Psoas muscle (tissue), 8 donors: ENCODE data around the gene ATP6AP2. TPM values are rescaled to one million over a fixed set of nuclear protein-coding genes. Genes with fewer than 3 reads are reported as not detected.

Source experiments
- ATAC-seq, 4 donors: fragments of 200-7000 bp; cut with Tn5 transposase; one replicate each; pipeline ENCODE4 v1.9.1; 2020; ENCODE audit warnings: moderate library complexity in 3 of 4, mild to moderate bottlenecking in 2 of 4
- DNase-seq, 2 donors: peaks; one replicate each; pipeline ENCODE4 v3.0.0-alpha.2; 2020
- H3K27ac ChIP-seq: fragments of 200-600 bp; one replicate; pipeline ENCODE4 v1.8.0; 2022
- H3K27me3 ChIP-seq, 3 donors: fragments of 200-600 bp in 1 of 3; one replicate each; pipeline versions ENCODE4 v1.6.1 to v1.8.0; 2013 to 2022; ENCODE audit warnings: low read length in 2 of 3, mild to moderate bottlenecking in 2 of 3, moderate library complexity in 1 of 3; ENCODE audit not compliant: insufficient read depth in 3 of 3
- H3K36me3 ChIP-seq, 2 donors: fragments of 200-600 bp in 1 of 2; one replicate each; pipeline versions ENCODE4 v1.6.1 to v1.8.0; 2013 to 2022; ENCODE audit warnings: low read depth in 1 of 2, mild to moderate bottlenecking in 1 of 2, moderate library complexity in 1 of 2; ENCODE audit not compliant: insufficient read depth in 1 of 2
- H3K4me1 ChIP-seq: fragments of 200-600 bp; one replicate; pipeline ENCODE4 v1.8.0; 2022
- H3K4me3 ChIP-seq: fragments of 200-600 bp; one replicate; pipeline ENCODE4 v1.8.0; 2022; ENCODE audit warnings: mild to moderate bottlenecking
- H3K9me3 ChIP-seq: fragments of 200-600 bp; one replicate; pipeline ENCODE4 v1.8.0; 2022
- WGBS, 3 donors: extraction: QIAGEN DNeasy Blood & Tissue Kit; methylation state at CpG; one replicate each; pipeline versions ENCODE4 v1.1.6 to v1.1.7; 2013; 5-methylcytosine and 5-hydroxymethylcytosine counted together
- intact Hi-C, 2 donors: fragments of 100-400 bp; cut with DNase I; formaldehyde crosslinking; loops; one replicate each; pipeline versions ENCODE4 v1.11.0 to v1.14.2; 2022
- polyA plus RNA-seq, 3 donors: library from polyadenylated mRNA; stranded (reverse); fragments of 200-250 nt; gene quantifications; one replicate each; pipeline ENCODE4 v1.2.3, GENCODE V29; 2013
- total RNA-seq, 4 donors: library from RNA; stranded (reverse); fragmentation: NEBNext Ultra II Directional in 2 of 4; extraction: Animal tissue kit (Norgen Biotek cat#: 25700) in 2 of 4; gene quantifications; one replicate each; pipeline versions ENCODE4 v1.2.1 to v1.2.4, GENCODE V29; 2021 to 2023
- TF ChIP-seq, protein P1 (sequence below): fragments of 200-600 bp; IDR thresholded peaks from one replicate; pipeline ENCODE4 v1.8.0; 2022; ENCODE audit warnings: antibody characterized with exemption
- donor health status: healthy with polysubstance abuse.
- donor health status: DM: no; HTN: no; CAD: no; lungs with moderate emphysema.
- donor health status: Bipolar disorder and iron deficiency.
- donor health status: healthy.
- donor health status: DM: yes; HTN: yes; CAD: no.
- donor health status: DM: no; HTN: no; CAD: no.
- donor health status: DM: no; HTN: no; CAD: no.
- donor health status: DM: yes; HTN: yes; CAD: no.

ATP6AP2 gene
- total and polyA plus RNA-seq, 7 donors: 17.5 to 29.2 (median 24.7) TPM

DNA sequence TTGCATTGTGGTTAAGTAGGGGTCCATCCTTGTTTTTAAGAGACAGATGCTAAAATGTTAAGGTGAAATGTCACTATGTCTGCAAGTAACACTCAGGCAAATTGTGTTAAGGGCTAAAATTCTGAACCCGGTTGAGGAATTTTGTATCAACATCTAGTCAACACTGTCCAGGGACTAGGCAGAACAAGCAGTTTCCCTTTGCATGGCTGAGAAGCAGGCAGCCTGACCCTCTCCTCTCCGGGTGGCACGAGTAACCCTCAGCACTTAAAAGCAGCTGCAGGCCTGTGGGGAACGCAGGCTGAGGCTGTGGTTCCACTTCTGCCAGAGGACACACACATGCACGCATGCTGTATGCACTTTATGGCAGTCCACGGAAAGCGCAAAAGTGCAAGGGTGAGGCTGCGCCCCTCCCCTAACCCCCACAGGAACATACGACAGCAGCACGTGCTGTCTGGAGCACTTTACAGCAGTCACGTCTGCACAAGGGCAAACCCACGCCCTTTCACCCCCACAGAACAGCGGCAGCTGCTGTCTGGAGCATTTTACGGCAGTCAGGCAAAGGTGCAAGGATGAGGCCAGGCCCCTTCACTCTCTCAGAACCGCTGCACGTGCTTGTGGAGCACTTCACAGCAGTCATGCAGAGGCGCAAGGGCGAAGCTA is 41.8 kb downstream of the ATP6AP2 start:
- TF ChIP-seq, protein P1, sequence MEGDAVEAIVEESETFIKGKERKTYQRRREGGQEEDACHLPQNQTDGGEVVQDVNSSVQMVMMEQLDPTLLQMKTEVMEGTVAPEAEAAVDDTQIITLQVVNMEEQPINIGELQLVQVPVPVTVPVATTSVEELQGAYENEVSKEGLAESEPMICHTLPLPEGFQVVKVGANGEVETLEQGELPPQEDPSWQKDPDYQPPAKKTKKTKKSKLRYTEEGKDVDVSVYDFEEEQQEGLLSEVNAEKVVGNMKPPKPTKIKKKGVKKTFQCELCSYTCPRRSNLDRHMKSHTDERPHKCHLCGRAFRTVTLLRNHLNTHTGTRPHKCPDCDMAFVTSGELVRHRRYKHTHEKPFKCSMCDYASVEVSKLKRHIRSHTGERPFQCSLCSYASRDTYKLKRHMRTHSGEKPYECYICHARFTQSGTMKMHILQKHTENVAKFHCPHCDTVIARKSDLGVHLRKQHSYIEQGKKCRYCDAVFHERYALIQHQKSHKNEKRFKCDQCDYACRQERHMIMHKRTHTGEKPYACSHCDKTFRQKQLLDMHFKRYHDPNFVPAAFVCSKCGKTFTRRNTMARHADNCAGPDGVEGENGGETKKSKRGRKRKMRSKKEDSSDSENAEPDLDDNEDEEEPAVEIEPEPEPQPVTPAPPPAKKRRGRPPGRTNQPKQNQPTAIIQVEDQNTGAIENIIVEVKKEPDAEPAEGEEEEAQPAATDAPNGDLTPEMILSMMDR: no peak
- H3K27ac ChIP-seq: no peak overlapping the region
- intact Hi-C loops: no loop called here
- peaks cover 6% of the 10 kb centered on the region for H3K9me3 ChIP-seq
- DNase-seq: no peak
- H3K27me3 ChIP-seq: peaks cover 0 to 21% (median 0%) of the 10 kb centered on the region in 3 donors
- ATAC-seq: no peak
- H3K4me1 ChIP-seq: no peaks in the 10 kb centered on the region
- H3K4me3 ChIP-seq: no peak overlapping the region
- peaks cover 0 to 4% of the 10 kb centered on the region in 2 donors for H3K36me3 ChIP-seq
- 57 to 75% (median 61%) methylated on average over 18 of the region's 18 CpGs for WGBS, 3 donors

DNA sequence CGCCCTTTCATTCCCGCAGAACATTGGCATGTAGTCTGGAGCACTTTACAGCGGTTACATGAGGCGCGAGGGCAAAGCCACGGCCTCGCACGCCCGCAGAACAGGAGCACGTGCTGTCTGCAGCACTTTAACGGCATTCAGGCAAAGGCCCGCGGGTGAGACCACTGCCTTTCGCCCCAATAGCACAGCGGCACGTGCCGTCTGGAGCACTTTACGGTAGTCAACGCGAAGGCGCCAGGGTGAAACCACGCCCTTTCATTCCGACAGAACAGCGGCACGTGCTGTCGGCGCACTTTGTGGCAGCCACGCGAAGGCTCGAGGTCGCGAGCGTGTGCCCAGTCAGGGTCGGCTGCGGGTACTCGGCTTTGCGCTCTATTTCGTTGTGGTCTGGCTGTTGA is 42.4 kb downstream of the ATP6AP2 start, which contains the start of gene MPC1L:
TSS of gene MPC1L (plus strand) at position 290 of the 398 bp plus-strand sequence. CDS start 138 bp downstream, outside the sequence.
- H3K36me3 ChIP-seq: peaks cover 0 to 9% of the 10 kb centered on the region in 2 donors
- H3K27me3 ChIP-seq: peaks cover 0 to 21% (median 0%) of the 10 kb centered on the region in 3 donors
- H3K9me3 ChIP-seq: peaks cover 6% of the 10 kb centered on the region
- WGBS, 3 donors: 89 to 96% (median 95%) methylated on average over 35 to 38 of the region's 38 CpGs
- H3K27ac ChIP-seq: no peak within 1 kb of the TSS
- intact Hi-C loops: no loop called here
- TF ChIP-seq, protein P1: no peak
- H3K4me1 ChIP-seq: no peaks in the 10 kb centered on the region
- H3K4me3 ChIP-seq: no peak within 1 kb of the TSS
- no peak for DNase-seq
- ATAC-seq: no peak

DNA sequence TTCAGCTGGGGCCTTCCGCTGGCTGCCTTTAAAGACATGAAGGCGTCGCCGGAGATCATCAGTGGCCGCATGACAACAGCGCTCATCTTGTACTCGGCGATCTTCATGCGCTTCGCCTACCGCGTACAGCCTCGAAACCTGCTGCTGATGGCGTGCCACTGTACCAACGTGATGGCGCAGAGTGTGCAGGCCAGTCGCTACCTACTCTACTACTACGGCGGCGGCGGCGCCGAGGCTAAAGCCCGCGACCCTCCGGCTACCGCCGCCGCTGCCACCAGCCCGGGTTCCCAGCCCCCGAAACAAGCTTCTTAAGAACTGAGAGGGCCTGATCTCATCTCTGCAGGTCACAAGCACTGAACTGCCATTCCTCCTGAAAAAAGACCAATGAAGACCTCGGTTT is 42.9 kb downstream of the ATP6AP2 start:
- Histone ChIP-seq H3K36me3 (peaks cover 0 to 14% of the 10 kb centered on the region in 2 donors), H3K4me1 (no peaks in the 10 kb centered on the region), H3K27ac (no peak overlapping the region), H3K27me3 (peaks cover 0 to 17% (median 0%) of the 10 kb centered on the region in 3 donors), H3K4me3 (no peak overlapping the region), H3K9me3 (peaks cover 6% of the 10 kb centered on the region)
- TF ChIP-seq, protein P1: no peak
- ATAC-seq (no peak), DNase-seq (no peak)
- 89 to 94% (median 92%) methylated on average over 28 to 32 of the region's 32 CpGs for WGBS, 3 donors
- intact Hi-C loops: no loop called here

DNA sequence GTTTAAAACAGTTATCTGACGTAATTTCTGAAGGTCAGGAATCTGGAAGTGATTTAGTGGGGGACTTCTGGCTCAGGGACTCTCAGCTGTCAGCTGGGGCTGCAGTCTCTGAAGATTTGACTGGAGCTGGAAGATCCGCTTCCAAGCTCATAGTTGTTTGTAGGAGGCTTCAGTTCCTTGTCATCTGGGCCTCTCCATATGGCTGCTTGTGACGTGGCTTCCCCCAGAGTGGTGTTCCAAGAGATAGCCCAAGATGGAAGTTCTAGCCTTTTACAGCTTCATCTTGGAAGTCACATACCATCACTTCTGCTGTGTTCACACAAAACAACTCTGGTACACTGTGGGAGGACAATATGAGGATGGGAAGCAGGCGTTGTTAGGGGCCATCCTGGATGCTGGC is 44.5 kb downstream of the ATP6AP2 start:
- peaks cover 0 to 13% (median 0%) of the 10 kb centered on the region in 3 donors for H3K27me3 ChIP-seq
- H3K4me3 ChIP-seq: no peak overlapping the region
- H3K4me1 ChIP-seq: no peaks in the 10 kb centered on the region
- intact Hi-C loops: no loop called here
- TF ChIP-seq, protein P1: no peak
- 81 to 96% (median 84%) methylated on average over 4 of the region's 4 CpGs for WGBS, 3 donors
- H3K36me3 ChIP-seq: peaks cover 0 to 30% of the 10 kb centered on the region in 2 donors
- peaks cover 6% of the 10 kb centered on the region for H3K9me3 ChIP-seq
- no peak overlapping the region for H3K27ac ChIP-seq
- ATAC-seq (no peak), DNase-seq (no peak)
